Measurements from ENCODE around the gene BNIP5.

BNIP5 gene, protein sequence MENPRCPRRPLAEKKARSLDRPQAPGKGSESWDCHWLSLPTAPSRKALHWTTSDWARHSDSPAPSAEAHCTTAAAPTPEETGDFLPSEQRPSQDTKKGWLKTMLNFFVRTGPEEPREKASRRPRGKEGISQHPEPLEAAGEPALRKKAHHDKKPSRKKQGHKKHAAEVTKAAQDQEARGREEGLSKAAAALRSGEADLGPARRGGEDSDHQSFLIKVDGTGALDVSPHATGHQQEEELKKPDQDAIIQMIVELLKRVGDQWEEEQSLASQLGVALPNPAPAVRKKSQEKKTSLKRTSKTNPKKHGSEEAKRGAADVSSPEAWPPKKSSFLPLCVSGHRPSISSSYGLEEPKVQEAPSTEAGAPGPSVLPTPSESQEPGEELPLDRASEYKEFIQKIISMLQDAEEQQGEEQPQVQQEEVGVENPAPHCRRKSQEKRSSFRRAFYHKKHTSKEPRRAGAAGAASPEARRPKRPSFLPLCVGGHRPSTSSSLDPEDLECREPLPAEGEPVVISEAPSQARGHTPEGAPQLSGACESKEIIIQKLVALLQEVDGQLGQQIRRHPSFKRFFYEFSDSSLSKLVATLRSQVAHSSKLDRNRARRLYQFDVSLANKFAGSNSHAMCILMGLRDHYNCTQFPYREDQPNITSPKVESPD

DNA sequence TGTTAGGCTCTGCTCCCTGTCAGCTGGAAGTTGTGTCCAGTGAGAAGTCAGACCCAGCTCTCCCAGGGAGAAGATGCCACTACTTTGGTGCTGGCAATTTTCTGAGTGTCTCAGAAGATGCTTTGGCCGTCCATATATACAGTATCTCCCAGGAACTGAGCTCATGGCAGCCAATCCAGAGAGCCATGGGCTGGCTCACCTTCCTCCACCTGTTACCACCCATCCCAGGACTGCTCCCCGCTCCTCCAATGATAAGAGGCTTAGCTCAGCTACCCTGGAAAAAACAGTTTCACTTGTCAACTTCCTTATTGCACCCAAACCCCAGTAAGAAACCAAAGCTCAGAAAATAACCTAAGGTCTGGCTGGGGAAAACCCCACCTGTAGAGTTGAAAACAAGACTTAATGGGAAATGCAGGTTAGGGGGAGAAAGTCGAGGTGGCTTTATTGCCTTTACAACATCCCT, at the start of gene BNIP5:
Gene BNIP5, minus strand, starts transcription at position 110 of the 463 bp plus-strand sequence. CDS start 6,198 bp downstream, outside the sequence.
- DNase-seq = peak; percentile 26

DNA sequence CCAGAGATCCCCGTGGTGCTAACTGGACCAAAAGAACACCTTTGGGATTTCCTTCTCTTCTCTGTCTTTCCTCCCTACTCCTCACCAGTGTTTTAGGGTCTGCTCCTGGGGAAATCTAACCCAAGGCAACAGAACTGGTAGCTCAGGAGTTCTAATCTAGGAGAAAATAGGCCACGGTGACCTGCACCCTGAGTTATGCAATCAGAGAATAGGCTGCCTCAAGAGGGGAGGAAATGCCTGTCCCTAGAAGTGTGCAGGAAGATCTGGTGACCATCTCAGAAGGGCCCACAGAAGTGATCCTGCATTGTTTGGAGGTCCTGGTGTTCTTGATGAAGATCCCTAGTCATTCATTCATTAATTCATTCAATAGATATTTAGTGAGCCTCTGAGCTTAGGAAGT, 47.4 kb upstream of the BNIP5 start:
- DNase-seq = no peak

DNA sequence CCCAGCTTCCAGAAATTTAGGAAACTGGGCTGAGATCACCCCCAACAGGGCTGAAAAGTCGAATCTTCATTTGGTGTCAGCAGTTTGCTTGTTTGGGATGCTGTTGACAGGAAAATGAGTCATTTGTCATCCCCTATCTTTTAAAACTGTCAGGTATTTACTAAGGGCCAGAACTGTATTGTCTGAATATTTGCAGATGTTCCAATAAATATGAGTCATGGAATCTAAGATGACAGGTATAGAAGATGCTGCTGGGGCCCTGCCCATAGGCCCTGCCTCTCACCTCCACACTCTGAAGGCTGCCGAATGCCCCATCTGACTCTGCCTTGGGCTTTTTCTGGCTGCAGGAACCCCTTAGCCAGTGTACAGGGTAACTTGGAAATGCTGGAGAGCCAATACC, 46.9 kb upstream of the BNIP5 start:
- no peak for DNase-seq

DNA sequence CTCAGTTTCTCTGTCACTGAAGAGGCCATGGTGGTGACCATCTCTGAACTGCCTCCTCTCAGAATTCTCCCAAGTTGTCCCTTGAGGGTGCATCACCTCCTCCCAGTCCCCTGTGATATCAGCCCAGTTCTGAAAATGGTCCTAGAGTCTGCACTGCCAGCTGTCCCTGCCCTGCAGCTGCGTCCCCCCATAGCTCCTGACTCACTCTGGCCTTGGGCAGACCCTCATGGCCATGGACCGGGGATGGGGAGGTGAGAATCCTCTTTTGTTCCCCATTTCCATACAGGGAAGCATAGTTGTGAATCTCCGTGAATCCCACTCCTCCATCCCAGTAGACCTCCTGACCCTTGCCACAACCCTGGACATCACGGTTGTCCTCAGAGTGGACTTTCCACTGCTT, 46.3 kb upstream of the BNIP5 start:
- DNase-seq = no peak

DNA sequence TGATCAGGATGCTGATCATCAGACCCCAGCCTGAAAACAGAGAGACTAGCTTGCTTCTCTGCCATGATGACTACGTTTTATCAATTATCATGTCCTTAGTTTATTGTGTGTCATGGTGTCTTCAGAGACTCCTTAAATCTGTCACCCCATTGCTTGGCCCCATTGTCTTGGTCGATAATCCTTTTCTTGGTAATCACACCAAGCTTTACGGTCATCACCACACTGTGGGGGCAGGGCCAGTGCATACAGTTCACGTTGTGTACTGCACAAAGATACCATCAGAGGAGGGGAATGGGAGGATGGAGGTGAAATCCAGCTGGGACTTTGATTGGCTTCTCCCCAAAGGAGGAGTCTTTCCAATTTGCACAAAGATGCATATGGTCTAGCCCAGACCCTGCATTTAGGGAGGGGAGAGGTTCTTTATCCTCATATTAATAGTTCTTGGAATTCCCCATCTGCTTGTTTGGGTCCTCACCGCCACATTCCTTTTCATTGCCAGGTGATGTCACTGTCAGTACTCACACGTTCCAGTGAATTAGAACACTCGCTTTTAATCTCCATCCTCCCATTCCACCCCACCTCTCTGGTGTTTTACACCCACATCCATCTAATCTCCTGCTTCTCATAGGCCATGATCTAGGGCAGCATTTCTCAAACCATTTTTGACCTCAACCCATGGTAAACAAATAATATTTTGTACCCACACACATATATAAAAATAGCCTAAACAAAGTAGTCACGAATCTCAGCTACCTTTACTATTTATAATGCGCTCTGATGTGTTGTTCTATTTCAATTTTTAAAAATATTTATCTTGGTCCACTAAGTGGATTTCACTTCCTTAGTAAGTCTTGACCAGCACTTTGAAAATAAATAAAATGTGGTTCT, 45.1 kb upstream of the BNIP5 start:
- DNase-seq = no peak

DNA sequence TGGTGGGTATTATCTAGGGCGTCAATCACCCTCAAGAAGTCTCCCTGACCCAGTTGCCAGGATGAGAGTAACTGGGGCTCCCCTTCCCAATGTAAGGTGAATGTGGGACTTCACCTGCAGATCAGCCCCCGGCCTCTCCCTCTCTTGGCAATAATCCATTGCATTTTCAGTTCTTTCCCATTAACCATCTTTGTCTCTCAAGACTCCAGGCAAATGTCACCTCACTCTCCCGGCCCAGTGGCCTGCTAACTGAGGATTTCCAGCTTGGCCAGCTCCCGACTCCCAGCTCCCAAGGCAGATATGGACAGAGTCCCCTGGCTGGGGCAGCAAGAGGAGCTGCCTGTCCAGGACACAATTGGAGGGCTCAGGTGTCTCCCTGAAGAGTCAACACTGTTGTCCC, 43.5 kb upstream of the BNIP5 start:
- DNase-seq = no peak

DNA sequence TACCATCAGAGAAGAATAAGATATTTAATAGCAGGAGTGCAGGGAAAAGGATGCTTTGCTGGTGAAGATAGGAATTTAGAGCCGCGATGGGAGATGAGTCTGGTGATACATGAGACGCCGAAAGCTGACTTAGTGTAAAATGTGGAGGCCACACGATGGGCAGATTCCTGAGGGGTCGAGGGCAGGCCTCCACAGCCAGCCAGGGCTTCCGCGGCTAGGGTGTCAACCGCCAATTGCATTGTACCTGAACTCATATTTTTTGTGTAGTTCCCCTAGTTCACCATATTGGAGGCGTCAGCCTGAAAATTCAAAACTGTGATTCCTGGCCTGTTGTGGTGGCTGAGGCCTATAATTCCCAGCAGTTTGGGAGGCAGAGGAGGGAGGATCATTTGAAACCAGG, 42.2 kb upstream of the BNIP5 start:
- no peak for DNase-seq

DNA sequence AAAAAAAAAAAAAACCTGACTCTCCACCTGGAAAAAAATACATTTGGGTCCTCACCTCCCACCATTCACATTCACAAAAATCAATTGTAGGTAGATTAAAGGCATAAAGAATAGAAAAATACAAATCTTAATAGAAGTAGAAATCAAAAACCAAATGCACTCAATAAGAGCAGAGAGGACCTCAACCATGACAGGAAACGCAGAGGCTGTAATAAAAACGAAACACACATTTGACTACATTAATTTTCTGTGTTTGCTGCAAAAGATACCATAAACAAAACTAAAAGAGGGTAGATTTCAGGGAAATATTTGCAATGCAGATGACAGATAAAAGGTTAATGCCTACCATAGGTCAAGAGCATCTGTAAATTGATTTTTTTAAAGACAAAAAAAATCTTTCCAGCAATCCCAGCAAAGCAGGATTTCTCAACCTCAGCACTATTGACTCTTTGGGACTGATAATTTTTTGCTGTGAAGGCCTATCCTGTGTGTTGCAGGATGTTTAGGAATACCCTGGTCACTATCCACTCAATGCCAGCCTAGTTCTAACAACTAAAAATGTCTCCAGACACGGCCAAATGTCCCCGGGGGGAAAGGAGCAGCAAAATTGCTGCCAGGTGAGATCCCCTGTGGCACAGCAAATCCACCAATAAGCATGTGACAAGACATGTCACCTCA, 41.7 kb upstream of the BNIP5 start:
- no peak for DNase-seq

DNA sequence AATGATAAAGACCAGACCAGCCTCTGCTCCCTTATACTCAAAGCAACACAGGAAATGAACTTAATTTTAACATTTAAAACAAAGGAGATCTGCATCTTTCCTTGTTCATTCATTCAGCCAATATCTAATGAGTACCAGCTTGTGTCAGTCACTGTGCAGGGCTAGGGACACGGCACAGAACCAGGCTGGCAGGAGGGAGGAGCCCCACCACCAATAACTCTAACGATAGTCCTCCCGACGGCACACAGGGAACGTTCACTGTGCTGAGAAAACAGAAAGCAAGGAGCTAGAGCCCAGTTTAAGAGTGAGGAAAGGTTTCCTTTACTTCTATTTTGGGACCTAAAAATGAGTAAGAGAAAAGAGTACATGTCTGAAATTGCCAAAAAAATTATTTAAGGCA, 40.9 kb upstream of the BNIP5 start:
- DNase-seq = no peak

DNA sequence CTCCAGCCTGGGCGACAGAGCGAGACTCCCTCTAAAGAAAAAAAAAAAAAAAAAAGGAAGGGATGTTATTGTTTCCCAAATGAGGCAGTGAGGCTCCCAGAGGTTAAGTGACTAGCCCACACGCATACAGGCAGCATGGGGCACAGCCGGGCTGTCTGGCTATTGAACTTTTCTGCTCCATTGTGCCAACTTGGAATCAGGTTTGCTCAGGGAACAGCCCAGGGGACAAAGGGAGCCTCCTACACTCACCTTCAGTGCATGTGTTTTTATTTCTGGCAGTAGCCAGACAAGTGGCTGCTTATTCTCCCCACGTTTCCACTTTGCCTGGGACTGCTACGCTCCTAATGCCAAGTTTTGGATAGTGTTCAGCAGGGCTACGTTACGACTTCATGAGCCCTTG, 40.1 kb upstream of the BNIP5 start:
- no peak for DNase-seq

DNA sequence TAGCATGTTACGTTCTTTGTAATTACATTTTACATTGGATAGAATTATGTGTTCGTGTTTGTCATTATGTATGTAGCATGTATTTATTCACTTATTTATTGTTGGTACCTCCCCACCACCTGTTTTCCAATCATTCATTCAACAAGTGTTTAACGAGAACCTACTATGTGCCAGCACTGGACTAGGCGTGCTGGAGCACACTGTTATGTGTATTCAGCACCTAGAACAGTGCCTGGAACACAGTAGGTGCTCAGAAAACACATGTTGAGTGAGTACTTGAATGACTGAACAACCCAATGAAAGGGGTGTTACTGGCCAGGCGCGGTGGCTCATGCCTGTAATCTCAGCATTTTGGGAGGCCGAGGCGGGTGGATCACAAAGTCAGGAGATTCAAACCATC, 39.5 kb upstream of the BNIP5 start:
- DNase-seq = no peak

DNA sequence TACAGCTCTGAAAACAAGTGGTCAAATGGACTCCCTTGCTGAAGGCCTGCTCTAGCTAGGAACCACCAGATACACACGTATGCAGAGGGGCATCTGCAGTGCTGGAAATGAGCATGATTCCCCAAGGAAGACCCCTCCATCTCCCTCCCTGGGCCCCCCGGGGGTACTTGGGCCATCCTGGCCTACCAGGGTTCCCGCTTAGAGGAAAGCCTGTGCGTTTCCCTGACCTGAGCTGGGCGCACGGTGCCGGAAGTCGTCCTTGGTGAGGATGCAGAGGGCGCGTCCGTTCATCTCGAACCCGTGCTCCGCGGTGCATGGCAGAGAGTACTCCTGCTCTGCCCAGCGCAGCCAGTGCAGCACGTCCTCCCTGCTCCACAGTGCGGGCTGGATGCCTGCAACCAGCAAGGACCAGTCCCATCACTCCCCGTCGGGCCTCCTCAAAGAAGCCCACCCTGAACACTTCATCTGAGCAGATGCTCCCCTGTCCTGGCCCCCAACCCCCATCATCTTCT, 39.0 kb upstream of the BNIP5 start:
- no peak for DNase-seq

DNA sequence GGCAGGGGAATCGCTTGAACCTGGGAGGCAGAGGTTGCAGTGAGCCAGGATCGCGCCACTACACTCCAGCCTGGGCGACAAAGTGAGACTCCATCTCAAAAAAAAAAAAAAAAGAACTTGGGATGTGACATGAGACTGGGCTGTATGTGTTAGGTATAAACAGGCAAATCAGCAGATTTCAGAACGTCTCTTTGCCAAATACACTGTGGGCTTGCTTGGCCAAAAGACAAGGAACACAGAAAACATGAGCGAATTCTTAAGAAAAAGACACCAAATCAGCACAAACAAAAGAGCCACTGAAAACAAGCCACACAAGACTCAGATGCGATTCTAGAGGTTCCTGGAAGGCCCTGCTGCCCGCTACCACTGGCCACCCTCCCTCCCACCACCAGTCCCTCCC, 38.3 kb upstream of the BNIP5 start:
- DNase-seq = no peak

DNA sequence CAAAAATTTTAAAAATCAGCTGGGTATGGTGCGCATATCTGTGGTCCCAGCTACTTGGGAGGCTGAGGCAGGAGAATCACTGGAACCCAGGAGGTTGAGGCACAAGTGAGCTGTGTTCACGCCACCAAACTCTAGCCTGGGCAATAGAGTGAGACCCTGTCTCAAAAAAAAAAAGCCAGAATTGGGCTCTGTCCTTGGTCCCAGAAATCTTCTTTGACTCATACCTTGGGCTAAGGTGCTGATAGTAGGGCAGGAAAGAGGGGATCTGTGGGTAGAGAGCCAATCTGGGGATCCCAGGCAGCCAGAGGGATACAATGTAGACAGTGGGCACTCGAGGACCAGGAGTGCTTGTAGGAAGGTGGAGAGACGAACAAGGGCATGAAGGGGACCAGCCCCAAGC, 37.5 kb upstream of the BNIP5 start:
- no peak for DNase-seq

DNA sequence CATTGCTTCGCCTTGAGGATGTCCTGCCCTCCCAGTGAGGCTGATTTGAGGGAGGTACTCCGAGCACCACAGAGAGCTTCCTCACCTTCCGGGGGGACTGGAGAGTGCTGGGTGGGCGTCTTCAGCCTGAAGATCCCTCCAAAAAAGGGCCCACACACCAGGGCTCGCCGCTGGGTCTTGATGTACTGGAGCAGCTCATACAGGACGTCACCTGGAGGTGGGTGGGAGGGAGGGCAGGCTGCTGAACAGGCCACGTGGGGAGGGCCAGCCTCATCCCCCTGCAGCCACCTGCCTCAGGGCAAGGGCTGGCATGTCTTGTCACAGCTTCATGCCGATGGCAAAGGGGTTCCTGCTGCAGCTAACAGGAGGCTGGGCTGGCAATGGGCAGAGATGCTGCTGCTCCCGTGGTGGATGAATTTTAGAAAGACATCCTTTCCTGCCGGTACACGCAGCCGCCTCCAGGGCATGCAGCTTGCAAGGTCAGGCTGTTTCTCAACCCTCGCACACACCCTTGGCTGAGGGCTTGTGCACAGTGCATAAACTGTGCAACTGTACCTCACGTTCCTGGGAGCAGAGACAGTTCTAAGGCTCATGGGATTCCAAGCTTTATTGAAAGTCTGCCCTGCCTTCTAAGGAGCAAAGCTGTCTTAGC, 36.8 kb upstream of the BNIP5 start:
- DNase-seq = no peak

DNA sequence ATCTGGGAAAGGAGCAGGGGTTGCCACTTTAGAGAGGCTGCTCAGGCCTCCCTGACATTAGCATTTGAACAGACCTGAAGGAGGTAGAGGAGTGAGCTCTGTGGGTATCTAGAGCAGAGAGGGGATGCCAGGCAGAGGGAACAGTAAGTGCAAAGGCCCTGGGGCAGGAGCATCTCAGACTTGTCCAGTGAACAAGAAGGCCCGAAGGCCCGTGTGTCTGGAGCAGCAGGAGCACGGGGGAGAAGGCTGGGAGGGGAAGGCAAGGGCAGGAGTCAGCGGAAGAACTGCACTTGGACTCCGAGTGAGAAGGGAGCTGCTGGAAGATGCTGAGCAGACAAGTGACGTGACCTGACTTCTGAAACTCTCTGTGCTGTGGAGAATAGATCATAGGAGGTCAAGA, 35.4 kb upstream of the BNIP5 start:
- no peak for DNase-seq

DNA sequence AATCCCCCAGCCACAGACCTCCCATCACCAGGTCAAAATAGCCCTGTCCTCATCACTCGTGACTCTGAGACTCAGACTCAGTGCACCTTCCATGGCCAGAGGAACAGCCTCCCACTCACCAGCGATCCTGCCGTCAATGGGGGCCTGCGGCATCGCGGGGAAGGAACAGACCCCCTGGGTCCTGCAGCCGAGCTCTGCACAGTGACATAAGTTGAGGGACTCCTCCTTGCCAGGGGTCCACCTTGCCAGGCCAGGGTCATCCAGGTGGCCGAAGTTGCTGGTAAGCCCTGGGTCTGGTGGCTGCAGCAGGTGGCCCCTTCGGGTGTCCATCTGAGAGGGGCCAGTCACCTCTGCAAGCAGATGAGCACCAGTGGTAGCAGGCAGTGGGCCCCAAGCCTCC, 34.5 kb upstream of the BNIP5 start:
- DNase-seq = no peak

DNA sequence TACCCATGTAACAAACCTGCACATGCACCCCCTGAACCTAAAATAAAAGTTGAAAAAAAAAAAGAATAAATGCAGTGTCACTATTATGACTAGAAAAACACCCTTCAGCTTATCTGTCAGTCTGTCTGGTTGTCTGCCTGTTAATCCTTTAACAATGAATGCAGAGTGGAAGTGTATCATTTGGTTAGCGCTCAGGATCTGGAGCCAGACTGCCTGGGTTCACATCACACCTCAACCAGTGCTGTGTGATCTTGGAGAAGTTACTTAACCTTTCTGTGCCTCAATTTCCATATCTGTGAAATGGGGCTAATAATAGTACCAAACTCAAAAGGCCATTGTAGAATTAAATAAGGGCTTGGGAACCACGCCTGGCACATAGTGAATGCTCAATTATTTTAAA, 34.0 kb upstream of the BNIP5 start:
- DNase-seq = no peak

DNA sequence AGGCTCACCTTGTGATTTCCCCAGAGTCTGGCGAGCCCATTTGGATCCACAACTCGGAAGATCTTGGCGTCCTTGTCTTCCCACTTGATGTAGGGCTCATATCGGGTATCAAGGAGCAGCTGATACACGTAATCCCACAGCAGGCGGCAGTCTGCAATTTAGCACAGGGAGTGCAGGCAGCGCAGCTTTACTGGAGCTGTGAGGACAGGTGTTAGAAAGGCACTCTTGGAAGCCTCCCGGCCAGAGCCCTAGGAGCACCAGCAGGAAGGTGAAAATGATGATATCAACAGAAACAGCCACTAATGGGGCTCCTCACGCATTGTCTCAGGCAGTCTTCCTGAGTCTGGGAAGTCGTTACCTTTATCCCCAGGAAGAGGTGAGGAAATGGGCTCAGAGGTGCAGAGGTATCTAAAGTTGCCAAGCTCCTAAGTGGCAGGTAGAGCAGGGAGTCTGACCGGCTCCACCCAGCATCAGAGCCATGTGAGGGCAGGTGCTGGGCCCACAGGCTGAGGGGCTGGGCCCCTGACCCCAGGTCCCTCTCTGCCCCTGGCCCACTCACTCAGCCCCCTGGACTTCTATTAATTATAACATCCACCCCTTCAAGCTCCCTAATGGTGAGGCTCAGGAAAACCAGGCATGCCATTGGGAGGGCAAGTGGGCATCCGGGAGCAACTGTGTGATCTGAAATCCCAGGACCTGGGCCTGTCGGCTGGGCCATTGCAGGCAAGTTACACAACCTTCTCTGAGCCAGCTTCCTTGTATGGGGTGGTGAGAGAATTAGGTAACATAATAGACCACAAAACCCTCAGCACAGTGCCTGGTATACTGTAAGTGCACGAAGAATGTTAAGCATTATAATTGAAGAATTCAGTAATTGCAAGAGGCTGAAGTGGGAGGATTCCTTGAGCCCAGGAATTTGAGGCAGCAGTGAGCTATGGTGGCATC, 32.5 kb upstream of the BNIP5 start:
- DNase-seq = no peak

DNA sequence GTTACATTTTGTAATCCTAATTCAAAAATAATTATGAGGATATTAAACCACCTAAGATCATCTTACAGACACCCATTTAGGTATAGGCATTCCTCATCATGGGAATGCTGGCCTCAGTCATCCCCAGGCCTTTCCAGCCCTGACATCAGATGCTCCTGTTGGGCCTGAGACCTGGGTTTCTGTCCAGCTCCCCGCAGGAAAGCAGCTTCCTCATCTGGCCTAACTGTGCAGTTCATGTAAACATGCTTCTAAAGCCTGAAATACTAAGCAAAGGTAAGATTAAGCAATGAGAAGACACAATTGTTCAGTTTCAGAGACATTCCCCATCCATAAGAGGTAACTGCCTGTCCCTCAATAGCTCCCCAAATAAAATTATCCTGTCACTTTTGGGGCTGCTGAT, 31.7 kb upstream of the BNIP5 start:
- DNase-seq = no peak

DNA sequence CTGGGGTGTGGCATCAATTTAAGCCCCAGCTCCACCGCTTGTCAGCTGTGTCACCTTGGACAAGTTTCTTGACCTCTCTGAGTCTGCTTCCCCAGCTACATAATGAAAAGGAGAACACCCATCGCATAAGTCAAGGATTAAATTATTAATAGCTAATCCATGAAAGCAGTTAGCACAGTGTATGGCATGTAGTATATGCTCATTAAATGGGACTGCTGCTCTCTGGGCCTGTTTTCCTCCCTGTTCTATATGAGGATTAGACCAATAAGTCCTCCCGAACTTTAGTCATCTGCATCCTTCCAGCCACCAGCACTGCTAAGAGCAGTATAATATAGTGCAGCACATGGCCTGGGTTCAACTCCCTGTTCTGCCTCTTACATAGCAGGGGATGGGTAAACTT, 31.1 kb upstream of the BNIP5 start:
- DNase-seq = no peak

All from CD4-positive, alpha-beta T cell treated with Interleukin-10 for 1 hour (primary cell).